SH-SY5Y (cell line): ENCODE measurements around the gene RAB15.

Source experiments
- GATA2 ChIP-seq: IDR thresholded peaks from 2 replicates; pipeline ENCODE4 v1.6.1; 2011; ENCODE audit warnings: mild to moderate bottlenecking, low read depth, low read length
- GATA3 ChIP-seq: IDR thresholded peaks from 2 replicates; pipeline ENCODE4 v1.6.1; 2011; ENCODE audit warnings: low read depth, mild to moderate bottlenecking, low read length, moderate library complexity

DNA sequence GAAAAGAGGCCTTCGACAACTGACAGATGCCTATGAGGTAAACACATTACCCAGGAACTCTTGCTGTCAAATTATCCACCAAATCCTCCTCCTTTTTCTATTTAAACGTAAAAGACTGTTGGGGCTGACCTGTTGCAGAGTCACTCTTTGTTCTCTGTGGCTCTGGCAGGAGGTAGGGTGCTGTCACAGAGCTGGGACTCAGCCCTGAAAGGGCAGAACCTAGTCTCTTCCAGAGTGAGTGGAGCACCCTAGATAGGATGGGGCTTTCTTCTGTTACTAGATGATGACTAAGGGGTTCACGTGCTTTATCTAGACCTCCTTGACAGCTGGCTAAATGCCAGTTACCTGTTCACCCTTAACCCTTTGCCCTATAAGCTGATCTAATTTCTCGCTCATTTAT is 40.2 kb upstream of the RAB15 start:
- TF ChIP-seq GATA3 (no peak), GATA2 (no peak)
